ENCODE data around the gene IER5.
A peak's percentile ranks its signal among the peaks of the same experiment; 100 is the strongest.

Gene IER5

GRCh38 chr1:181077576-181078242, 10.8 kb upstream of the IER5 start:
- DNase-seq: no peak

DNA sequence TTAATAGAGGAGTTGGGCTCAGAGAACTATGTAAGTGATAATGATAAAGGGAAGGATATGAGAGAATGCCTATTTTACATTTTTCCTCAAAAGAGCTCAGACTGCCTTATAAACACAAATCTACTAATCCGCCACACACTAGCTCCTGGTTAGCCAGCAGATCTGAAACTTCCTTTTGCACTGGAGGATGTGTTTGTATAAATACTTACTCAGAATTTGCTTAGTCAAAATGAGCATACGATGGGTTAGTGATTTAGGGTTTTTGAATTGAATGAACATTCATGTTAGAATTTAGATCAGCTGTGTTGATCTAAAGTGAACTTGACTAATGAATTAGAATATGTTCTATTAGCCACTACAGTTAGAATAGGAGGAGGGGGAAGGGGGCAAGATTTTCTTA, 9.1 kb upstream of the IER5 start:
- peak in 1 of 5 experiments; percentile 87 for DNase-seq

GRCh38 chr1:181079920-181080319, 8.6 kb upstream of the IER5 start:
- DNase-seq: no peak

GRCh38 chr1:181080556-181080955, 7.9 kb upstream of the IER5 start:
- peak in 1 of 5 experiments; percentile 77 for DNase-seq

DNA sequence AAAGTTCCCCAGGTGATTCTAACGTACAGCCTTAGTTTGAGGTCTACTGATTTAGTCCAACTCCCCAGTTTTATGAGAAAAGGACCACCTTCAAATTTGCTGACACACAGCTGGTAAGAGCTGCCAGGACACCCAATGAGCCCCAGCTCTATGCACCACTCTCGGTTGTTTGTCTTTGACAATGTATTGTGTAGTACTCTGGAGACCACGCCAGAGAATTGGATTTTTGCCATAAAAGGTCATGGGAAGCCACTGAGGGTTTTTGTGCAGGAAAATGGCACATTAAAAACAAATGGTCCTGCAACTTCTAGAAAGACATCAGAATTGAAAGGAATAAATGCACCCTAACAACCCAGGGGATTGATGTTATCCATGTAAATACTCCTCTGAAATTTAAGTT, 7.1 kb upstream of the IER5 start:
- DNase-seq: no peak

GRCh38 chr1:181083842-181084605, 4.5 kb upstream of the IER5 start:
- DNase-seq: peak in 3 of 5 experiments; percentile 36 to 83 (median 45)

- no peak for DNase-seq
Measured at GRCh38 chr1:181084606-181084969, 3.9 kb upstream of the IER5 start.

- DNase-seq: no peak
Measured at GRCh38 chr1:181086091-181086490, 2.4 kb upstream of the IER5 start.

DNA sequence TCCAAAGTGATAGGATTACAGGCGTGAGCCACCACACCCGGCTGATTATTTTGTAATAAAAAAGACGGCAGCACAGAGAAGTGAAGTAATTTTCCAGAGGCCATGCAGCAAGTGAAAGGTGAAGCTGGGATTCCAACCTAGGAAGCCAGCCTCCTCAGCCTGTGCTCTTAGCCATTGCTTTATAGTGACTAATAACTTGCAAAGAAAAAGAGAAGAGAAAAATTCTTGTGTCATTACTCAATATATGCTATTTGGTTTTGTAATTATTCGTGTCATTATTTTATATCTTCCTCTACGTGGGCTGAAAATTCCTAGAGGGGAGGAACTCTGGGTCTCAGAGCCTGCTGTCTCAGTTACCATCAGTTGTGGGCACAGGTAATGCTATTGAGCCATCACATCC, 1.6 kb upstream of the IER5 start:
- no peak for DNase-seq

DNA sequence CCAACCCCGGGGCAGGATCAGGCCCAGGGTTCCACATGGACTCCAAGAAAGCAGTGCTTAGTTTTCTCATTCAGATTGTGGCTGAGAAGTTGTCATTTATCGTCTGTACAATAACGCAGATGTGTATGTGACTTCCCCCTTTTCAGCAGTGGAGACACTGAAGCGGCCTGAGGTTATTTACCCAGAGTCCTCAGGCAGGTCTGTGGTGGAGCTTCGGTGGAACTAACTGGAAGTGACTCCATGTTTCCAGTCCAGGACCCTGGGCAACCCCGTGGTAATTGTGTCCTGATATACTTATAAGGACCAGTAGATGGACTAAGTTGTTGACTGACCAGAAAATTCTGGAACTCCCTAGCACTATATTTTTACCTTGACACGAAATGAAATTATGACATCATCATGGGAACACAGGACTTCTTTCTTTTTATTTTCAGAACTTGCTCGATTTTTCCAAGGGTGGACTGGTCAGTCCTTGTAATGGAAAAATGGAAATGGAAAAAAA, 1.0 kb upstream of the IER5 start:
- no peak for DNase-seq

GRCh38 chr1:181089017-181089675, 646 bp downstream of the IER5 start:
- DNase-seq: peak in 4 of 5 experiments; percentile 11 to 55 (median 33)

- DNase-seq: peak; percentile 55 to 89 (median 74)
Measured at GRCh38 chr1:181089676-181090544, 1.4 kb downstream of the IER5 start.

- peak in 4 of 5 experiments; percentile 17 to 82 (median 31) for DNase-seq
Measured at GRCh38 chr1:181090641-181091126, 2.2 kb downstream of the IER5 start.

GRCh38 chr1:181091309-181092040, 3.0 kb downstream of the IER5 start:
- no peak for DNase-seq

- no peak for DNase-seq
Measured at GRCh38 chr1:181092056-181092455, 3.6 kb downstream of the IER5 start.

- DNase-seq: no peak
Measured at GRCh38 chr1:181092883-181093458, 4.5 kb downstream of the IER5 start.

DNA sequence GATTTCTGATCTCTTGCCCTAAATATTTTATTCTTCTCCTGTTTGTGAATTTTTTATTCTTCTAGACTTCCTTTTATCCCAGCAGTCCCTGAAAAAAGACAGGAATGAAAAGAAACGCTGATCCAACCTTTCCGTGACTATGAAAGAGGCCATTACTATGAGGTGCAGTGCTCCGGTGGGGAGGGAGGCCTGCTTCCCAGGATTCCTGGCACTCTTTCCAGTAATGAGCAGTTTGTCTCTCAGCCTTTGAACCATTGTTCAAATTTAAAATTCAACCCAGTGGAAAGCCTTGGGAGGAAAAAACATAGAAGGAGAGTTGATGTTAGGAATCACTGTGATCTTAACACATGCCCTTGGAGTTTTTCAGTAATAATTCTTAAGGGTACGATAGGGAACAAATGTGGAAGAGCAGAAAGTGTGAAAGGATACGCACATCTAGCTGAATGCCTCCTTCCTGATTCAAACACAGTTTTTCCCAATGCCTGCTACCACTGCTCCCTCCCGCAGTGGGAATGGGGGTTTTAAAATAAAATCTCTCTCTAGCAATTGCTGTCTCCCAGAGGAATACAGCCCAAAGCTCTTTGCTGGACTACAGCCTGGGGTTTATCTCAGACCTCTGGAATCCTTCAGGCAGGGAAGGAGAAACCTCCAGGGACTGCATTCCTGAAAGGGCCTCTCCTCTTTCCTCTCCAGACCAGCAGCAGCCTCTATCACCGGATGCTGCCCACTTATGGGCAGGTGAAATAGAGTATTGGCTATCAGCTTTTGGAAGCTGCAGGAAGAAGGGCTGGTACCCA, 6.1 kb downstream of the IER5 start:
- DNase-seq: no peak

DNA sequence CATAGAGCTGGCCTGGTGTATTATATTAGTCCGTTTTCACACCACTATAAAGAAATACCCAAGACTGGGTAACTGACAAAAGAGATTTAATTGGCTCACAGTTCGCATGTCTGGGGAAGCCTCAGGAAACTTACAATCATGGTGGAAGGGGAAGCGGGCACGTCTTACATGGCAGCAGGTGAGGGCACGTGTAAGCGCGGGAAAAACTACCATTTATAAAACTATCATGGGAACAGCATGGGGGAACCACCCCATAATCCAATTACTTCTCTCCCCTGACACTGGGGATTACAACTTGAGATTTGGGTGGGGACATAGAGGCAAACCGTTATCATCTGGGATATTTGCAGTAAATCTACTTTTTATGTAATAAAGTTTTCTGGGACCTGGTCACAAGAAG, 6.8 kb downstream of the IER5 start:
- no peak for DNase-seq

DNA sequence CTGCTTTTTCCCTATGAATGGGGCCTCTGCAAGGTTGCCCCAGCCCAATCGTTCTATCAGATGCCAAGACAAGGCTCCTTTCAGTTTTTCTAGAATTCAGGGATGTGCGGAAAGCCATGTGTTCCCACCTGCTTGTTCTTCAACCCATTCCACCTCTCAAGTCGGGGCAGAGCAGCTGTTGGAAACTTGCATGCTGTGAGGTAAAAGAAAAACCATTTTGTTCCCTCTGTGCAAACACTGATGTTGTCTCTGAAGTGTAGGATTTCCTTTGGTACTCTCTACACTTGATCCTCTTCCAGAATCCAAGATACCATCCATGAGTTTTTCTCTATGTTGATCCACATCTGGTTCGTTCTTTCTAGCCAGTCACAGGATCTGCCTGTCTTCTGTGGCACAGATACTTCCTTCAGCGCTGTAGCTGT, 7.3 kb downstream of the IER5 start:
- no peak for DNase-seq

GRCh38 chr1:181097242-181097641, 8.7 kb downstream of the IER5 start:
- DNase-seq: no peak
